IMR-90 (cell line): ENCODE results near the gene AXIN2. TPM values are rescaled to one million over a fixed set of nuclear protein-coding genes. Genes with fewer than 3 reads are reported as not detected.

Source experiments
- ATAC-seq: fragments of 200-7000 bp; cut with Tn5 transposase; 2 replicates; pipeline ENCODE4 v1.9.1; 2020; ENCODE audit warnings: low read depth, mild to moderate bottlenecking, moderate library complexity
- BruUV-seq: library from RNA; stranded (reverse); fragments of 400-500 nt; replicated peaks from 2 replicates; lab custom pipeline; 2021; lab: Mats Ljungman, UMichigan
- CTCF ChIA-PET: fragments of 300-600 bp; formaldehyde crosslinking; extraction: SDS; loops from one replicate; lab custom pipeline; 2021; ENCODE audit warnings: antibody characterized with exemption; lab: Yijun Ruan, JAX
- POLR2A ChIA-PET: fragments of 300-600 bp; sonication (Branson Sonifier 250); formaldehyde crosslinking; loops from one replicate; lab custom pipeline; 2022; ENCODE audit warnings: antibody characterized with exemption; ENCODE audit not compliant: unreplicated experiment; lab: Charles Lee
- DNase-seq: peaks from one replicate; pipeline ENCODE4 v3.0.0; 2013
- H2AFZ ChIP-seq: replicated peaks from 2 replicates; pipeline ENCODE3; 2013; ENCODE audit warnings: low read length, mild to moderate bottlenecking; ENCODE audit not compliant: poor library complexity
- H2AK5ac ChIP-seq: 2 replicates; pipeline ENCODE4 v1.6.1; 2013; ENCODE audit warnings: low read depth, low read length, inconsistent platforms
- H2AK9ac ChIP-seq: replicated peaks from 2 replicates; pipeline ENCODE3; 2013; ENCODE audit warnings: mild to moderate bottlenecking, low read depth, low read length, moderate library complexity; ENCODE audit not compliant: poor library complexity
- H2BK120ac ChIP-seq: 2 replicates; pipeline ENCODE4 v1.6.1; 2013; ENCODE audit warnings: low read depth, low read length, inconsistent platforms
- H2BK15ac ChIP-seq: 3 replicates; pipeline ENCODE4 v1.6.1; 2013; ENCODE audit warnings: low read depth, low read length, inconsistent platforms
- H2BK20ac ChIP-seq: 2 replicates; pipeline ENCODE4 v1.6.1; 2013; ENCODE audit warnings: low read depth, mild to moderate bottlenecking, inconsistent platforms, low read length, moderate library complexity
- H2BK5ac ChIP-seq: 2 replicates; pipeline ENCODE4 v1.6.1; 2013; ENCODE audit warnings: mild to moderate bottlenecking, low read depth, low read length, inconsistent platforms; ENCODE audit not compliant: poor library complexity, severe bottlenecking
- H3K14ac ChIP-seq: replicated peaks from 2 replicates; pipeline ENCODE4 v1.6.1; 2013; ENCODE audit warnings: low read depth, low read length, inconsistent platforms
- H3K18ac ChIP-seq: 2 replicates; pipeline ENCODE4 v1.6.1; 2013; ENCODE audit warnings: low read depth, low read length, control low read depth
- H3K23ac ChIP-seq: 2 replicates; pipeline ENCODE4 v1.6.1; 2013; ENCODE audit warnings: low read depth, low read length, inconsistent platforms
- H3K27ac ChIP-seq: 2 replicates; pipeline ENCODE4 v1.5.1; 2013; ENCODE audit warnings: mild to moderate bottlenecking, control low read depth, low read length; ENCODE audit not compliant: insufficient read depth
- H3K27me3 ChIP-seq: 2 replicates; pipeline ENCODE4 v1.6.1; 2013; ENCODE audit warnings: low read length; ENCODE audit not compliant: control insufficient read depth, insufficient read depth
- H3K36me3 ChIP-seq: 2 replicates; pipeline ENCODE4 v1.6.1; 2013; ENCODE audit warnings: low read length, mixed read lengths; ENCODE audit not compliant: control insufficient read depth, insufficient read depth
- H3K4ac ChIP-seq: 2 replicates; pipeline ENCODE4 v1.6.1; 2013; ENCODE audit warnings: low read depth, low read length, inconsistent platforms
- H3K4me1 ChIP-seq: 2 replicates; pipeline ENCODE4 v1.6.1; 2013; ENCODE audit warnings: low read length, mixed read lengths; ENCODE audit not compliant: control insufficient read depth, insufficient read depth
- H3K4me2 ChIP-seq: 2 replicates; pipeline ENCODE4 v1.6.1; 2013; ENCODE audit warnings: low read depth, mild to moderate bottlenecking, control low read depth, low read length, moderate library complexity
- H3K4me3 ChIP-seq: 2 replicates; pipeline ENCODE4 v1.5.1; 2013; ENCODE audit warnings: low read depth, mild to moderate bottlenecking, control low read depth, low read length, moderate library complexity; ENCODE audit not compliant: insufficient read depth
- H3K56ac ChIP-seq: 2 replicates; pipeline ENCODE4 v1.6.1; 2013; ENCODE audit warnings: low read length, inconsistent platforms; ENCODE audit not compliant: insufficient read depth; ENCODE audit errors: extremely low read depth
- H3K79me1 ChIP-seq, 2 experiments: 2 replicates each; pipeline ENCODE4 v1.6.1; 2013; ENCODE audit warnings: low read length in 2 of 2, inconsistent platforms in 1 of 2, low read depth in 1 of 2
- H3K9ac ChIP-seq: 2 replicates; pipeline ENCODE4 v1.6.1; 2013; ENCODE audit warnings: low read depth, low read length, control low read depth
- H3K9me1 ChIP-seq: 2 replicates; pipeline ENCODE4 v1.6.1; 2013; ENCODE audit warnings: low read length, inconsistent platforms; ENCODE audit not compliant: insufficient read depth
- H3K9me3 ChIP-seq: 2 replicates; pipeline ENCODE4 v1.6.1; 2013; ENCODE audit warnings: low read length; ENCODE audit not compliant: control insufficient read depth, insufficient read depth
- H4K20me1 ChIP-seq: 2 replicates; pipeline ENCODE4 v1.6.1; 2013; ENCODE audit warnings: low read length, inconsistent platforms; ENCODE audit not compliant: insufficient read depth
- H4K5ac ChIP-seq: 2 replicates; pipeline ENCODE4 v1.6.1; 2013; ENCODE audit warnings: mild to moderate bottlenecking, low read depth, low read length, control low read depth
- H4K8ac ChIP-seq, 2 experiments: 2 replicates each; pipeline ENCODE4 v1.6.1; 2013; ENCODE audit warnings: low read depth in 2 of 2, low read length in 2 of 2, control low read depth in 1 of 2, inconsistent platforms in 1 of 2
- H4K91ac ChIP-seq: 2 replicates; pipeline ENCODE4 v1.6.1; 2013; ENCODE audit warnings: low read depth, low read length, inconsistent platforms; ENCODE audit not compliant: insufficient read depth
- CHD1 ChIP-seq: IDR thresholded peaks from 2 replicates; pipeline ENCODE4 v1.6.1; 2012; ENCODE audit warnings: low read depth, low read length, improper control_type of control experiment
- NFE2L2 ChIP-seq: fragments of 150-350 bp; IDR thresholded peaks from 2 replicates; pipeline ENCODE4 v1.6.1; 2016; ENCODE audit warnings: low read depth, mild to moderate bottlenecking, low read length
- RFX5 ChIP-seq: IDR thresholded peaks from 2 replicates; pipeline ENCODE4 v1.8.0; 2012; ENCODE audit warnings: low read depth, mild to moderate bottlenecking, low read length, moderate library complexity
- WGBS, 2 experiments: methylation state at CpG; one replicate each; pipeline versions ENCODE4 v1.1.5 to v1.1.7; 2013; ENCODE audit warnings: missing lambda C conversion rate in 2 of 2; ENCODE audit not compliant: insufficient read length in 1 of 2; ENCODE audit errors: extremely low coverage in 2 of 2; 5-methylcytosine and 5-hydroxymethylcytosine counted together
- dilution Hi-C: fragments of 300-500 bp; cut with HindIII; formaldehyde crosslinking; loops from one replicate; pipeline ENCODE4 v1.14.3; 2018; ENCODE audit warnings: low sequenced_read_pairs; ENCODE audit not compliant: unreplicated experiment
- in situ Hi-C: fragments of 300-500 bp; cut with MboI; formaldehyde crosslinking; loops from 3 replicates; pipeline ENCODE4 v1.14.3; 2019; ENCODE audit warnings: low sequenced_read_pairs, inconsistent platforms, mixed read lengths
- intact Hi-C: fragments of 100-400 bp; cut with micrococcal nuclease; formaldehyde crosslinking; loops from 2 replicates; pipeline ENCODE4 v1.10.0; 2022
- polyA plus RNA-seq, 3 experiments: library from polyadenylated mRNA; depleted of rRNA; stranded (reverse); fragments of >200 nt; gene quantifications; 2 replicates each; pipeline ENCODE4 v1.2.3, GENCODE V29; 2012; ENCODE audit warnings: low replicate concordance in 1 of 3
- total RNA-seq: library from RNA; depleted of rRNA; stranded (reverse); fragments of >200 nt; gene quantifications from 2 replicates; pipeline ENCODE4 v1.2.3, GENCODE V29; 2012

The AXIN2 gene
- total and polyA plus RNA-seq, 2 of the 4 experiments (the other 2 are of a cell fraction) = 0.91 to 1.8 TPM

DNA sequence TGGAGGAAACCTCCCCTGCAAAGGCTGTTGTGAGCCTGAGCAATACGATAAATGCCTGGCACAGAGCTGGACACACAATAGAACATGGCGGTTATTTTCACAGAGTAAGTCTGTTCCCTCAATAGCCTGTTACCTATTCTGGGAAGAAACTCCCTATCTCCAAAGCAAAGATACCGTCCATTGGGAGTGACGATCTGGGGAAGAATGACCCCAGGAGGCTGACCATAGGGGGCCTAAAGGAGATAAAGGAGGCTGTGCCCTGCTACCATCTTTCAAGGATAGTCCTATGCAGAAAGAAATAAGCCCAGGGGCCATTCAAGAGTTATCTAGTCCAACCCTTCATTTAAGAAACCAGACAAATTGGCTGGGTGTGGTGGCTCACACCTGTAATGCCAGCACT lies 4.1 kb upstream of the AXIN2 start:
- Histone ChIP-seq H4K91ac (no peak overlapping the region), H3K9ac (no peak overlapping the region), H3K14ac (no peak overlapping the region), H3K56ac (no peak overlapping the region), H3K27ac (no peak overlapping the region), H2BK120ac (no peak overlapping the region), H2AFZ (no peak overlapping the region), H4K8ac (no peak overlapping the region), H3K9me3 (no peaks in the 10 kb centered on the region), H2AK9ac (no peak overlapping the region), H3K4me3 (no peak overlapping the region), H4K5ac (no peak overlapping the region), H3K4me1 (peaks cover 2% of the 10 kb centered on the region; the same call in 1 of the 2 replicates), H2BK5ac (no peak overlapping the region), H3K4me2 (no peak overlapping the region), H3K9me1 (0 out of 2 replicates have a peak, but pooled peaks cover 3% of the 10 kb centered on the region), H3K18ac (no peak overlapping the region), H3K36me3 (no peaks in the 10 kb centered on the region), H3K79me1 (no peaks in the 10 kb centered on the region), H2BK20ac (no peak overlapping the region), H3K27me3 (peaks cover 5% of the 10 kb centered on the region), H2BK15ac (no peak overlapping the region), H4K20me1 (no peaks in the 10 kb centered on the region), H3K4ac (no peak overlapping the region), H3K23ac (no peak overlapping the region), H2AK5ac (no peak overlapping the region)
- no CpG with 5 or more reads among the region's 4 CpGs for WGBS, 2 experiments
- no peak for ATAC-seq
- BruUV-seq = no TSS peak
- in situ Hi-C loops (loop anchor here (25.0 kb wide), 1 partner anchor 597 kb away; no protein-coding TSS in a partner anchor), dilution Hi-C loops (no loop called here), intact Hi-C loops (no loop called here)
- CTCF ChIA-PET = interaction anchor here (0.8 kb wide), 1 partner anchor 22 kb away, joined by 3 read pairs; no protein-coding TSS in a partner anchor
- no peak for TF ChIP-seq NFE2L2
- no peak for TF ChIP-seq CHD1
- no peak for TF ChIP-seq RFX5
- POLR2A ChIA-PET = no interaction called here
- no peak for DNase-seq
